ENCODE measurements around the gene ECI2.
"Not testable (repeated sequence)": the region's sequence is repeated elsewhere in the genome, so short reads cannot be mapped to it uniquely, and the experiment has no call there.

Gene ECI2

GRCh38 chr6:4100655-4101054, 34.7 kb downstream of the ECI2 start:
- no peak for DNase-seq

GRCh38 chr6:4093288-4093687, 42.1 kb downstream of the ECI2 start:
- DNase-seq = no peak

- DNase-seq = no peak
These were observed 43.4 kb downstream of the ECI2 start for GRCh38 chr6:4091941-4092340.

- DNase-seq = not testable (repeated sequence)
These were observed 45.3 kb downstream of the ECI2 start for GRCh38 chr6:4090043-4090442.

DNA sequence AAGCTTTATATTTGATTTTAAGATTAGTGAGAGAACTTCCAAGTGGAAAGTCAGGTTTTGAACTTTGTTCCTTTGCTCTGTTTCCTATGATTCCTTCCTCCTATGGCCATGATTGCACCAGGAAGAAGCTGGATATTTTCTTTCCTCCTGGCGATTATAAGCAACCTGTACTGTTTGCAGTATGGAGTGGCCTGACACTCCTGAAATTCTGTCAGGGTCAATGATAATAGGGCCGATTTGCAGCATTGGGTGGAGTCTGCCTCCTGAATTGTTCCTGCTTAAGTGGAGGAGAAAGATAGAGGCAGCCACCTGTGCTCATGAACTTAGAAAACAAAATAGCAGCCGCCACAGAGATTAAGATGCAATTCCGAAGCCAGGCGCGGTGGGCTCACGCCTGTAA, 46.7 kb downstream of the ECI2 start:
- DNase-seq = no peak

DNA sequence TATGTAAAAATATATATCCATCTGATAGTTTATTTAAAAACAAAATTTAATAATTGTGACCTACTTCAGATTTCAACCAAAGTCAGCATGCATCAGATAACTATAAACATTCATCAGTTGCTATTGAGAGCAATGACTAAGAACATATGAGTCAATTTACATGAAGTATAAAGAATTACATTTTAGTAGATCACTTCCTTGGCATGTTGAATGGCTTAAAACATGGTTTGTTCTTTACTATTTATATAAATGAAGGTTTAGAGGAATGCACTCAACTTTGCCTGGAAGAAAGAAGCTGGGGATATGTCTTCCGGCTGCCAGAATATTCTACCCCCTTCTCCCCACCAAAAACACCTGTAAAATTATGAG, 50.1 kb downstream of the ECI2 start:
- no peak for DNase-seq

DNA sequence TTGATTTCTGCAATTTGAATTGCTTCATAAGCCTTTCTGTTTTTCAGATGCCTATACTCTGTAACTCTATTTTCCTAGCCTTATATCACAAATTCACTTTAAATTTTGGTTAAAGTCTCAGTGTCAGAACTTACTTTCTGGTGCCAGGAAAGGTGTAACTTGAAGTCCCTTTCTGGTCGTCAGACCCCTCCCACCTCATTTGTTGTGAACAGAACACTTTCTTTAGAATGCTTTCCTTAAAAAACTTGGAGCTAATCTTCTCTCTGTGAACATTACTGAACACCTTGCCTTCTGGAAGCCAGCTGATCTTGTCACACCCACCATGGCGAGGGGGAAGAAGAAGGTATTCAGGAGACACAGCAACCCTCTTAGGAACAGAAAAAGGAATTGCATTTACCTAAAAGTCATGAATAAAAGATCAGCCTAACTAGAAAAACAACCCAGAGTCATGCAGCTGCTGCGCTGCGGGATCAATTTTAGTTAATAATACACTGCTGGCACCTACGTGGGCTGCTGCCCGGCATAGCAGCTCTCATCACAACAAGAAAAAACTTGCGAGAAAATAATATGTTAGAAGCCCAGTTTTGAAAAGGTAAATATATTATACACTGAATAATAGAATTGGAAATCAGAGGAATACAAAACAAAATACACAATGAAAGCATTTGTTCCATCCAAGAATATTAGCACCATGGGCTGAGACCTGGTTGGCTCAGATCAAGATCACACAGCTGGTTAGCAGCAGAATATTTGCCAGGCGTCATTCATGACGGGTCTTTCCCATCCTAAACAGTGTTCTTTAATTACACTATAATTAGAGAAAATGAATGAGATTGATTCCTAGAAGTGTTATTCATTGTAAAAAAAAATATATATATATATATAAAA, 50.7 kb downstream of the ECI2 start:
- DNase-seq = peak in 1 of 2 experiments; percentile 28

- DNase-seq = no peak
These were observed 56.5 kb downstream of the ECI2 start, which contains the start of gene FAM217A for GRCh38 chr6:4078691-4079471. Gene FAM217A, minus strand, starts transcription at chr6:4079137. Its CDS starts 1,723 bp downstream, at chr6:4077414.

DNA sequence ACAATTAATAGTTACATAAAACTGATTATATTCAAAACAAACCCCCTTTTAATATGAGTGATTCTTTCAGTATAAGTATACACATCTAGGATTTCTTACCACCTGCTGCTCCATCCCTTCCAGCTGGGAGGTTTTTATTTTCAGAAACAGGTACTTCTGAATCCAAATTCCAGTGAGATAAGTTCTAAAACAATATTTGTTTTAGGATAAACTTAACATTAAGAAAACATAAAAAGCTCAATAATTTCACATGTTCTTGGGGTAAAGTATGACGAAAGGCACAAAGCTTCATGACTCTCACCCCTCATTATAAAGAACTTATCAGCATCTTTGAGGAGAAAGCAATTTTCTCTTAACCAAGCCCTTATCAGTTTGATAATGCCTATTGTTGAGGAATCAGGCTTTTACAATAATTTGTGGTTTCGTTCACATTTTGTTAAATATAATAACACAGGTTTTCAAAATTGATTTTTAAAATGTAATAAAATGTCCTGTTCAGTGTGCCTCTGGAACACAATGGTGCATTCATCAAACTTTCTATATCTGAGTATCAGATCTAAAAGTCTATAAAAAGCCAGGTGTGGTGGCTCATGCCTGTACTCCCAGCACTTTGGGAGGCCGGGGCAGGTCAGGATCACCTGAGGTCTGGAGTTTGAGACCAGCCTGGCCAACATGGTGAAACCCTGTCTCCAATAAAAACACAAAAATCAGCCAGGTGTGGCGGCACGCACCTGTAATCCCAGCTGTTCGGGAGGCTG, 60.7 kb downstream of the ECI2 start:
- DNase-seq = no peak

DNA sequence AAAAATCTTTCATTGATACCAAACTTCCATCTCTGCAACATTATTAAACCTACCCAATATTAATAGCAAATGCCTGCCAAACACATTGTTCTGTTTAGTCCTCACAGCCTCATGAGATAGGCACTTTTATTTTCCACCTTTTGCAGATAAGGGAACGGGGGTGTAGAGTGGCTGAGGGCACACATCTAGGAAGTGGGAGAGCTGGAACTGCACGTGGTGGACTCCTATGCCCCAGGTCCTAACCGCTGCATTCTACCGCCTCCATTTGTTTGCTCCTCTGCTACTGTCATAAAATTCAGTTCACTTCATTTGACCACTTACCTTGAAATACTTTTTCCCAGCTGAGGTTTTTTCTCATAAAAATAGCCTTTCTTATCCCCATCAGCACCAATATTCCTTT, 64.0 kb downstream of the ECI2 start:
- no peak for DNase-seq

DNA sequence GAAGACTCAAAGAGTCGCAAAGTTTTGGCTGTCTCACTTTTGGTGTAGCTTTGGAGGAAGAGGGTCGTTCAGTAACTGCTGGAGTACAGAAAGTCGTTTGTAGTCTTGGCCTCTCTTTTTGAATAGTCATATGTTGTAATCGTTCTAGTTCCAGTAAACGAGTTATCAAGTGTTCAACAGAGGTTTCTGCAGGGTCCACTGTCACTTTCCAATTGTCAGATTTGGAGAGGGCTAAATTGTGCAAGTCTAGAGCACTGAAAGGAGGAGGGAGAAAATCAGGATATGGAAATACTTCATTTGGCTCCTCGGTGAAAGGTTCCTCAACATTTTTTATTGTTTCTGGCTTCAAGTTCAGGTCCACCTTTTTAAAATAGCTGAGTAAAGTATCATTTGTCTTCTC, 66.2 kb downstream of the ECI2 start:
- DNase-seq = no peak

DNA sequence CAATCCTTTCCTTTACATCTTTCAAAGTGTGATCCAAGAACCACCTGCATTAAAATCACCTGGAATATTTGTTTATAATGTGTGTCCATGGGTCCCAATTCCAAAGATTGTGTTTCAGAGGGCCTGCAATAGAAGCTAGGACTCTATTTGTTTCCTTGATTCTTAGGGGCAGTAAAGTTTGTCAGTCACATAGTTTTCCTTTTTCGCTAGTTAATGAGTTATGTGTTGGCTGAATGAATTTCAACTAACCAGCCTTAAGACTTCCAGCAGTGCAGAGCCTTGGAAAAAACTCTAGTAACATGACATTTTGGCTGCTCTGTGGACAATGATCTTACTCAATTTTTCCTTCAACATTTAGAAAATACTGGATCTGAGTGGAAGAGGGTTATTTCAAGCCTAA, 67.7 kb downstream of the ECI2 start:
- peak; percentile 7 to 21 for DNase-seq

GRCh38 chr6:4066029-4066755, 69.2 kb downstream of the ECI2 start:
- no peak for DNase-seq
